ENCODE results near the gene LGALS8. TPM values are rescaled to one million over a fixed set of nuclear protein-coding genes. Genes with fewer than 3 reads are reported as not detected.
"Not testable (repeated sequence)": the region's sequence is repeated elsewhere in the genome, so short reads cannot be mapped to it uniquely, and the experiment has no call there.

LGALS8 gene
- total RNA-seq, 1 donor from 2014 or later, result 66.0 TPM

DNA sequence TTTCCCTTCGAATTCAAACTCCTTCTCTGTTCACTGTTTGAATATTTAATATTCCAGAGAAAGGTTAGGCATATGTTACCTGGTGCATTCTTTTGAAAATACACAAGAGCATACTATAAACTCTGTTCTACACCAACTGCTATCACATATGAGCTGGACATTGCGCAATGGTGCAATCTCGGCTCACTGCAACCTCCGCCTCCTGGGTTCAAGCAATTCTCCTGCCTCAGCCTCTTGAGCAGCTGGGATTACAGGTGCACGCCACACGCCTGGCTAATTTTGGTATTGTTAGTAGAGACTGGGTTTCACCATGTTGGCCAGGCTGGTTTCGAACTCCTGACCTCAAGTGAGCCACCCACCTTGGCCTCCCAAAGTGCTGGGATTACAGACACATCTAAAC, 53.3 kb downstream of the LGALS8 start:
- DNase-seq (ENCODE audit: low spot score in 2 of 2); FAIRE-seq: not testable (repeated sequence)

DNA sequence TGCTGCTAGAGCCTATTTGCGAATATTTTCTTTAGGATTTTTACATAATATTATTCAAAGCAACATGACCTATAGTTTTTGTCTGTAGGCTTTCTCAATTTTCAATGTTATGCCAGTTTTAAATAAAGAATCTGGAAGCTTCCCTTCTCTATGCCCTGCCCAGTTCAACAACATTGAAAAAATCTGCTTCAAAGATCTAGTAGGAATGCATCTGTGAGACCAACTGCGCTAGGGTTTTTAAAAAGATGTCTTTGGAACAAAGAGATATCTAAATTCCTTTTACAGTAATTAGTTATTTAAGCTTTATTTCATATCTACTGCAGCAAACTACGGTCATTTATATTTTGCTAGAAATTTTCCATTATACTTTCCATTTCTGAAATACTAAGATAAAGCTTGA, 54.9 kb downstream of the LGALS8 start:
- FAIRE-seq (no peak), DNase-seq (ENCODE audit: low spot score in 2 of 2) (no peak)

DNA sequence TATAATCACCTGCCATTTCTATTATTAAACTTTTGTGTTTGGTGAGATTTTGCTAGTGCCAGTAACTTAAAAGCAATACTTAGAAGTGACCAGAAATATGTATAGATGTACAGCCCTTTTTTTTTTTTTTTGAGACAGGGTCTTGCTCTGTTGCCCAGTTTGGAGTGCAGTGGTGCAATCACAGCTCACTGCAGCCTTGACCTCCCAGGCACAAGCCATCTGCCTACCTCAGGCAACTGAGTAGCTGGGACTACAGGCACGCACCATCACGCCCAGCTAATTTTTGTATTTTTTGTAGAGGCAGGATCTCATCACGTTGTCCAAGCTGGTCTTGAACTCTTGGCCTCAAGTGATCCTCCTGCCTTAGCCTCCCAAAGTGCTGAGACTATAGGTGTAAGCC, 56.6 kb downstream of the LGALS8 start:
- not testable (repeated sequence) for FAIRE-seq; DNase-seq (ENCODE audit: low spot score in 2 of 2)

DNA sequence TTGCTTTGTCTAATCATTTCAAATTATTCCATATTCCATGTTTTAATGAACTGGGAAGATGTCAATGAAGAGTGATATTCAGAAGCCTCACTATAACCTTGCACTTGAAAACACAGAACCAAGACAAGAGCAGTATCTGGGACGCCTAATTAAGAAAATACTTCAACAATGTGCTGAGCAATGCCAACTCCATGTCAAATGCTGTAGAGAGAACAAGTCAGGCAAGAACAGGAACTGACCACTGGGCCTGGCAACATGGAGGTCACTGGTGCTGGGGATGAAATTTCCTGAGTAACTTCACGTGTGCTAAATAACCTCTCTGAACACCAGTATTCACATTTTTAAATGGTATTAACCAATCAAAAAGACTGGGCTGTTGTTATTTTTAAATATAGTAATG, 57.7 kb downstream of the LGALS8 start:
- FAIRE-seq, result no peak
- DNase-seq (ENCODE audit: low spot score in 2 of 2), result no peak

DNA sequence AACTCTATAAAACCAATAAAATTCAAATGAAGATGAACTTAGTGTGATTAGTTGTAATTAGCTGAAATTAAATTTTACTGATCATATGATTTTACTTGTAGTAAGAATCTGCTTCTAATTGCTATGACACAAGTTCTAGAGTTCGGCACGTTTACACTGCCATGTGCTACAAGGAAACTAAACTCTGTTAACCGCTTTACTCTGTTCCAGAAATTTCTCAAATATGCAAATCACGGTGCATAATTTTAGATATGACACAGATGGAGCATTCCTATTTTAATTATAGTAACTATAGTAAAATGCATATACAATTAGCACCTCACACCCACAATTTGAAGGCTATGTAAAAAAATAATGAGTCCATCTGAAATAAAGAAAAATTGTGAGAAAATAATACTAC, 65.7 kb downstream of the LGALS8 start:
- no peak for DNase-seq (ENCODE audit: low spot score in 2 of 2)
- no peak for FAIRE-seq

DNA sequence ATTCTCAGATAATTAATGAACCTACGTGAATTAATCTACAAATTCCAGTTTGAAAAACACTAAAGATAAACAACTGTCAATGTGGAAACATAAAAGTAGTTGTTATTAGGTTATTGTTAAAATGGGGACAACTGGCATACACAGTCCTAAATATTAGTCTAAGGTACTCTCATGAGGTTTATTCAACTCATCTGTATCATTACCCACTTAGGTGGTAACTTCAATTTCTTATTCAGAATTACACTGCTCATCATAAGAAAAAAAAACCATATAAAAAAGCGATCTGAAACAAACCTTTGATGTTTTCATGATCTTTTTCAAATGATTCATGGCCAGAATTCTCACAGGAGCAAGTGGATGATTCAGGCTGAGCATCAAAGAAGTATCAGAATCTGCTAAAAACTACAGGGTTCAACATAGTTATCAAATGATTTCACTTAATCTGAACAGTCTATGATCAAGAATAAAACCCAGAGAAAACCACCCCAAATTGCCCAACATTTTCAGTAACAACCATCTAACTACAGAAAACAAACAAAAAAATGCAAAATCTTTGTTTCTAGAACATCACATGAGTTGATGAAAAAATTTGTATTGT, 66.9 kb downstream of the LGALS8 start:
- FAIRE-seq, result no peak
- DNase-seq (ENCODE audit: low spot score in 2 of 2), result no peak

DNA sequence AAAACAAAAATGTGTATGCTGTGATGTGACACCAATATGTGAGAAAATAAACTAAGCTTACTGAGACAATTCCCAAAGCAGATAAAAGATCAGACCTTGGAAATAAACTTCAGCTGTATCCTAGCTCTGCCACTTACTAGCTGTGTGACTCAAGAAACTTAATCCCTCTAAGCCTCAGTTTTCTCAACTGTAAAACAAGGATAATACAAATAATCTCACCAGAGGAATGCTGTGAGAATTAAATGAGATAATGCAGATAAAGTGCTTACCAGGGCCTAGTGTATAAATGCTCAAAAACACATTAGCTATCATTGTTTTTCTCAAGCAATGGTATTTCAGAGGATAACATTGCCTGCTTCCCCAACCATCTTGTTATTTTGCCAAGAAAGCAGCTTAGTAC, 78.4 kb downstream of the LGALS8 start:
- FAIRE-seq, result no peak

More for the DNA sequence above, 78.4 kb downstream of the LGALS8 start:
- DNase-seq (ENCODE audit: low spot score in 2 of 2), result no peak

Other genes with a start within 250 kb of the LGALS8 start
- 12.6 TPM for gene ERO1B, start 242.0 kb upstream of the LGALS8 start, total RNA-seq
- 3.7 TPM for gene EDARADD, start 129.7 kb upstream of the LGALS8 start, total RNA-seq
- gene HEATR1, start 80.5 kb downstream of the LGALS8 start, total RNA-seq, result 33.4 TPM
- 33.8 TPM for gene ACTN2, start 162.5 kb downstream of the LGALS8 start, total RNA-seq

Data from frontal cortex (tissue), 4 donors.